ENCODE data around the gene RAPGEF2. TPM values are rescaled to one million over a fixed set of nuclear protein-coding genes. Genes with fewer than 3 reads are reported as not detected.

The RAPGEF2 gene
- total and polyA plus RNA-seq, 10 of the 15 experiments (the other 5 are each of a cell fraction or from before 2014, with no cell fraction given), result 0.31 to 24.0 (median 2.9) TPM

DNA sequence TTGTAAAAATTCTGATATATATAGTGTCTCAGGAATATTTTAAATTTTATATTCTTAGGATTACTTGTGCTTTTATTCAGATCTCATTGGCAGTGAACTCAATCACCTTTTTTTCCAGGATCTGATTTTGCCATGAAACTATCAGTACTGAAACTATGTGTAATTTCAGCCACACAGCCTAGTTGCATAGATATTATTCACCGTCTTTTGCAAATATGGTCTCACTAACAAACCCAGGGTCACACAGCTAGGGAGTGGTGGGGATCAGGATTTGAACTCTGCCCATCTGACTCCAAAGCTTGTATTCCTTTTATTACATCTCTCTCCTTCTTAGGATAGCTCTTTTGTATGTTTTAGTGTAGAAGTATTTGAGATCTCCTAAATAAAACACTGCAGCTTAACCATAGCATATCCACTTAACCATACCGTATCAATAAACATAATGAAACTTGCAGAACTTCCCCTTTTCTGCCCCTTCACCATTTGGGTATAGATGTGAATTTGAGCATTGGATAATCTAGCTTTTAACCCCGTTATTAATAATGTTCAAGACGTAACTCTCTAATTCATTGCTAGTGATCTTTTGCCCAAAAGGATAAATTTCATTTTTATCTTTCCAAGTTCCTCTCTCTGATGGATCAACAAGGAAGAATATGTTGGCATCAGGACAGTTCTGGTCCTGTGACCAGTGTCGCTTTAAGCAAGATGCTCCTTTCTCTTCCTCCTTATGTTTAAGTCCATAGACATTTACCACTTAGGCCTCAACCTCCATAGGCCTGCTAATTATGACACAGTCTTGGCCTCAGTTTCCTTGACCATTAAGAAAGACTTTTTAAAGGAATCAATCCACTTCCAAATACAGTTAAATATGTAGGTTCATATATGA lies 74.6 kb downstream of the RAPGEF2 start (continued):
- TF ChIP-seq, protein P1, sequence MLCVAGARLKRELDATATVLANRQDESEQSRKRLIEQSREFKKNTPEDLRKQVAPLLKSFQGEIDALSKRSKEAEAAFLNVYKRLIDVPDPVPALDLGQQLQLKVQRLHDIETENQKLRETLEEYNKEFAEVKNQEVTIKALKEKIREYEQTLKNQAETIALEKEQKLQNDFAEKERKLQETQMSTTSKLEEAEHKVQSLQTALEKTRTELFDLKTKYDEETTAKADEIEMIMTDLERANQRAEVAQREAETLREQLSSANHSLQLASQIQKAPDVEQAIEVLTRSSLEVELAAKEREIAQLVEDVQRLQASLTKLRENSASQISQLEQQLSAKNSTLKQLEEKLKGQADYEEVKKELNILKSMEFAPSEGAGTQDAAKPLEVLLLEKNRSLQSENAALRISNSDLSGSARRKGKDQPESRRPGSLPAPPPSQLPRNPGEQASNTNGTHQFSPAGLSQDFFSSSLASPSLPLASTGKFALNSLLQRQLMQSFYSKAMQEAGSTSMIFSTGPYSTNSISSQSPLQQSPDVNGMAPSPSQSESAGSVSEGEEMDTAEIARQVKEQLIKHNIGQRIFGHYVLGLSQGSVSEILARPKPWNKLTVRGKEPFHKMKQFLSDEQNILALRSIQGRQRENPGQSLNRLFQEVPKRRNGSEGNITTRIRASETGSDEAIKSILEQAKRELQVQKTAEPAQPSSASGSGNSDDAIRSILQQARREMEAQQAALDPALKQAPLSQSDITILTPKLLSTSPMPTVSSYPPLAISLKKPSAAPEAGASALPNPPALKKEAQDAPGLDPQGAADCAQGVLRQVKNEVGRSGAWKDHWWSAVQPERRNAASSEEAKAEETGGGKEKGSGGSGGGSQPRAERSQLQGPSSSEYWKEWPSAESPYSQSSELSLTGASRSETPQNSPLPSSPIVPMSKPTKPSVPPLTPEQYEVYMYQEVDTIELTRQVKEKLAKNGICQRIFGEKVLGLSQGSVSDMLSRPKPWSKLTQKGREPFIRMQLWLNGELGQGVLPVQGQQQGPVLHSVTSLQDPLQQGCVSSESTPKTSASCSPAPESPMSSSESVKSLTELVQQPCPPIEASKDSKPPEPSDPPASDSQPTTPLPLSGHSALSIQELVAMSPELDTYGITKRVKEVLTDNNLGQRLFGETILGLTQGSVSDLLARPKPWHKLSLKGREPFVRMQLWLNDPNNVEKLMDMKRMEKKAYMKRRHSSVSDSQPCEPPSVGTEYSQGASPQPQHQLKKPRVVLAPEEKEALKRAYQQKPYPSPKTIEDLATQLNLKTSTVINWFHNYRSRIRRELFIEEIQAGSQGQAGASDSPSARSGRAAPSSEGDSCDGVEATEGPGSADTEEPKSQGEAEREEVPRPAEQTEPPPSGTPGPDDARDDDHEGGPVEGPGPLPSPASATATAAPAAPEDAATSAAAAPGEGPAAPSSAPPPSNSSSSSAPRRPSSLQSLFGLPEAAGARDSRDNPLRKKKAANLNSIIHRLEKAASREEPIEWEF (IDR thresholded peaks at IDR 0.05; ENCODE audit: insufficient replicate concordance, low read depth, low read length), result peak; percentile 18
- no peak for TF ChIP-seq BACH1 (IDR thresholded peaks at IDR 0.05; ENCODE audit: borderline replicate concordance)
- TF ChIP-seq ZNF384 (IDR thresholded peaks at IDR 0.05; ENCODE audit: borderline replicate concordance, low read depth, low read length), result no peak
- no peak for TF ChIP-seq ZNF24 (IDR thresholded peaks at IDR 0.05)
- TF ChIP-seq RAD51 (IDR thresholded peaks at IDR 0.05), result no peak
- no peak for TF ChIP-seq EED (IDR thresholded peaks at IDR 0.05; ENCODE audit: low read depth)
- no peak for TF ChIP-seq ZBED1 (IDR thresholded peaks at IDR 0.05; ENCODE audit: borderline replicate concordance)
- TF ChIP-seq MTA2 (IDR thresholded peaks at IDR 0.05; ENCODE audit: low read depth), result 0 out of 2 replicates have a peak, but pooled peaks have one; percentile 7
- no peak for TF ChIP-seq POU2F2 (IDR thresholded peaks at IDR 0.05; ENCODE audit: borderline replicate concordance, low read depth, low read length)
- TF ChIP-seq JUNB (IDR thresholded peaks at IDR 0.05), result no peak
- TF ChIP-seq PML (IDR thresholded peaks at IDR 0.05; ENCODE audit: low read length), result no peak
- no peak for TF ChIP-seq NR2C2 (IDR thresholded peaks at IDR 0.05; ENCODE audit: borderline replicate concordance, control insufficient read depth, insufficient read length, low read depth)
- TF ChIP-seq IKZF2 (IDR thresholded peaks at IDR 0.05), result peak in 1 of 2 experiments; percentile 19; a peak in 1 of 4 replicates
- TF ChIP-seq ZSCAN29 (IDR thresholded peaks at IDR 0.05), result no peak
- no peak for TF ChIP-seq BCL11A (IDR thresholded peaks at IDR 0.05; ENCODE audit: low read depth, low read length)
- no peak for TF ChIP-seq ZNF274 (IDR thresholded peaks at IDR 0.05; ENCODE audit: insufficient read depth, insufficient read length)
- TF ChIP-seq, protein P2, sequence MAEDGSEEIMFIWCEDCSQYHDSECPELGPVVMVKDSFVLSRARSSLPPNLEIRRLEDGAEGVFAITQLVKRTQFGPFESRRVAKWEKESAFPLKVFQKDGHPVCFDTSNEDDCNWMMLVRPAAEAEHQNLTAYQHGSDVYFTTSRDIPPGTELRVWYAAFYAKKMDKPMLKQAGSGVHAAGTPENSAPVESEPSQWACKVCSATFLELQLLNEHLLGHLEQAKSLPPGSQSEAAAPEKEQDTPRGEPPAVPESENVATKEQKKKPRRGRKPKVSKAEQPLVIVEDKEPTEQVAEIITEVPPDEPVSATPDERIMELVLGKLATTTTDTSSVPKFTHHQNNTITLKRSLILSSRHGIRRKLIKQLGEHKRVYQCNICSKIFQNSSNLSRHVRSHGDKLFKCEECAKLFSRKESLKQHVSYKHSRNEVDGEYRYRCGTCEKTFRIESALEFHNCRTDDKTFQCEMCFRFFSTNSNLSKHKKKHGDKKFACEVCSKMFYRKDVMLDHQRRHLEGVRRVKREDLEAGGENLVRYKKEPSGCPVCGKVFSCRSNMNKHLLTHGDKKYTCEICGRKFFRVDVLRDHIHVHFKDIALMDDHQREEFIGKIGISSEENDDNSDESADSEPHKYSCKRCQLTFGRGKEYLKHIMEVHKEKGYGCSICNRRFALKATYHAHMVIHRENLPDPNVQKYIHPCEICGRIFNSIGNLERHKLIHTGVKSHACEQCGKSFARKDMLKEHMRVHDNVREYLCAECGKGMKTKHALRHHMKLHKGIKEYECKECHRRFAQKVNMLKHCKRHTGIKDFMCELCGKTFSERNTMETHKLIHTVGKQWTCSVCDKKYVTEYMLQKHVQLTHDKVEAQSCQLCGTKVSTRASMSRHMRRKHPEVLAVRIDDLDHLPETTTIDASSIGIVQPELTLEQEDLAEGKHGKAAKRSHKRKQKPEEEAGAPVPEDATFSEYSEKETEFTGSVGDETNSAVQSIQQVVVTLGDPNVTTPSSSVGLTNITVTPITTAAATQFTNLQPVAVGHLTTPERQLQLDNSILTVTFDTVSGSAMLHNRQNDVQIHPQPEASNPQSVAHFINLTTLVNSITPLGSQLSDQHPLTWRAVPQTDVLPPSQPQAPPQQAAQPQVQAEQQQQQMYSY (CRISPR knock-in tag; IDR thresholded peaks at IDR 0.05), result no peak
- TF ChIP-seq ZNF217 (IDR thresholded peaks at IDR 0.05), result no peak
- TF ChIP-seq, protein P3, sequence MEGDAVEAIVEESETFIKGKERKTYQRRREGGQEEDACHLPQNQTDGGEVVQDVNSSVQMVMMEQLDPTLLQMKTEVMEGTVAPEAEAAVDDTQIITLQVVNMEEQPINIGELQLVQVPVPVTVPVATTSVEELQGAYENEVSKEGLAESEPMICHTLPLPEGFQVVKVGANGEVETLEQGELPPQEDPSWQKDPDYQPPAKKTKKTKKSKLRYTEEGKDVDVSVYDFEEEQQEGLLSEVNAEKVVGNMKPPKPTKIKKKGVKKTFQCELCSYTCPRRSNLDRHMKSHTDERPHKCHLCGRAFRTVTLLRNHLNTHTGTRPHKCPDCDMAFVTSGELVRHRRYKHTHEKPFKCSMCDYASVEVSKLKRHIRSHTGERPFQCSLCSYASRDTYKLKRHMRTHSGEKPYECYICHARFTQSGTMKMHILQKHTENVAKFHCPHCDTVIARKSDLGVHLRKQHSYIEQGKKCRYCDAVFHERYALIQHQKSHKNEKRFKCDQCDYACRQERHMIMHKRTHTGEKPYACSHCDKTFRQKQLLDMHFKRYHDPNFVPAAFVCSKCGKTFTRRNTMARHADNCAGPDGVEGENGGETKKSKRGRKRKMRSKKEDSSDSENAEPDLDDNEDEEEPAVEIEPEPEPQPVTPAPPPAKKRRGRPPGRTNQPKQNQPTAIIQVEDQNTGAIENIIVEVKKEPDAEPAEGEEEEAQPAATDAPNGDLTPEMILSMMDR (IDR thresholded peaks at IDR 0.05 in 2 of 3, conservative IDR thresholded peaks at IDR 0.05 in 1 of 3; ENCODE audit: control insufficient read depth in 2 of 3, extremely low read depth in 1 of 3, insufficient read depth in 1 of 3, low read depth in 3 of 3, low read length in 3 of 3), result no peak
